Activated naive CD8-positive, alpha-beta T cell (primary cell): ENCODE data around the gene RDH13.

ENCODE experiments used
- H3K27ac Mint-ChIP-seq: one replicate; pipeline ENCODE4 v1.8.0; 2021; ENCODE audit warnings: mixed read lengths
- H3K27me3 Mint-ChIP-seq: one replicate; pipeline ENCODE4 v1.8.0; 2021; ENCODE audit warnings: mixed read lengths
- H3K36me3 Mint-ChIP-seq: one replicate; pipeline ENCODE4 v1.8.0; 2021; ENCODE audit warnings: mixed read lengths
- H3K4me1 Mint-ChIP-seq: one replicate; pipeline ENCODE4 v1.8.0; 2021; ENCODE audit warnings: low read depth, mixed read lengths
- H3K4me3 Mint-ChIP-seq: one replicate; pipeline ENCODE4 v1.8.0; 2021; ENCODE audit warnings: mild to moderate bottlenecking, mixed read lengths
- H3K9me3 Mint-ChIP-seq: one replicate; pipeline ENCODE4 v1.8.0; 2021; ENCODE audit warnings: low read depth, mixed read lengths

The RDH13 gene

GRCh38 chr19:55096061-55096701 lies 33.2 kb upstream of the RDH13 start:
- Mint-ChIP-seq H3K4me3 (no peak overlapping the region), H3K27ac (no peak overlapping the region), H3K36me3 (peaks cover 7% of the 10 kb centered on the region), H3K27me3 (no peaks in the 10 kb centered on the region), H3K9me3 (no peaks in the 10 kb centered on the region), H3K4me1 (no peaks in the 10 kb centered on the region)

GRCh38 chr19:55095260-55096060 lies 32.5 kb upstream of the RDH13 start:
- Mint-ChIP-seq H3K4me1 (no peaks in the 10 kb centered on the region), H3K9me3 (no peaks in the 10 kb centered on the region), H3K36me3 (peaks cover 7% of the 10 kb centered on the region), H3K27ac (no peak overlapping the region), H3K27me3 (no peaks in the 10 kb centered on the region), H3K4me3 (no peak overlapping the region)

DNA sequence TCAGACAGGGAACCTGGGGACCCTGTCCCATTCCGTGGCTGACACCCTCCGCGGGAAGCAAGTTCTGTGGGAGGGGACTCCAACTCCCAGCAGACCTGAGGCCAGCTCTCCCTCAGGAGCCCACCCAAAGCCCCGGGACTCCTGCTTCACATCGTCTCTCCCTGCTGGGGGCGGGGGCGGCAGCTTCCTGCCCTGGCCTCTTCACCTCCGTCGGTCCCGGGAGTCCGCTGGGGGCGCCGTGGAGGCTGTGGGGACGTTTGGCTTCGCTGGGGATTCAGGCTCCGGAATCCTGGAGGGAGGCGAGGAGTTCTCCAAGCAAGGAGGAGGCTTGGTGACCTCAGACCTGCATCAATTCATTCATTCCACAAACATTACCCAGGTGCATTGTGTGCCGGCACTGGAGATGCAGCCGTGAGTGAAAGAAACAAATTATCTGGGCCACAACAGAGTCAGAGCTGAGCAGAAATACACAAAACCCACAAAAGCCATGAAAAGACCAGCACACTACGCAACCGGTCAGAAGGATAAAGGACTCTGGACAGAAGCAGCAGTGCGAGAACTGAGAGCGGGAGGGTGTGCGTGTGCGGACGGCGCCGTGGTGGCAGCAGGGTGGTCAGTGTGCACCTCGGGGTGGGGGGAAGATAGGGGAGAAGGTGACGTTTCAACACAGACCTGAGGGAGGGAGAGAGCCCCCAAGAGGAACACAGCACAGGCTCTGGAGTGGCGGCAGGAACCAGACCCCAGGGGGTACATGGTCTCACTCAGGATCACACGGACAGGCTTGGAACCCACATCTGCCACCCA lies 31.7 kb upstream of the RDH13 start:
- H3K4me3 Mint-ChIP-seq = no peak overlapping the region
- H3K27me3 Mint-ChIP-seq = no peaks in the 10 kb centered on the region
- H3K27ac Mint-ChIP-seq = no peak overlapping the region
- H3K4me1 Mint-ChIP-seq = no peaks in the 10 kb centered on the region
- H3K36me3 Mint-ChIP-seq = peaks cover 3% of the 10 kb centered on the region
- no peaks in the 10 kb centered on the region for H3K9me3 Mint-ChIP-seq

GRCh38 chr19:55092423-55093318 lies 29.7 kb upstream of the RDH13 start:
- Mint-ChIP-seq H3K4me3 (no peak overlapping the region), H3K4me1 (peaks cover 13% of the 10 kb centered on the region), H3K9me3 (no peaks in the 10 kb centered on the region), H3K27ac (no peak overlapping the region), H3K36me3 (peaks cover 3% of the 10 kb centered on the region), H3K27me3 (peaks cover 8% of the 10 kb centered on the region)

DNA sequence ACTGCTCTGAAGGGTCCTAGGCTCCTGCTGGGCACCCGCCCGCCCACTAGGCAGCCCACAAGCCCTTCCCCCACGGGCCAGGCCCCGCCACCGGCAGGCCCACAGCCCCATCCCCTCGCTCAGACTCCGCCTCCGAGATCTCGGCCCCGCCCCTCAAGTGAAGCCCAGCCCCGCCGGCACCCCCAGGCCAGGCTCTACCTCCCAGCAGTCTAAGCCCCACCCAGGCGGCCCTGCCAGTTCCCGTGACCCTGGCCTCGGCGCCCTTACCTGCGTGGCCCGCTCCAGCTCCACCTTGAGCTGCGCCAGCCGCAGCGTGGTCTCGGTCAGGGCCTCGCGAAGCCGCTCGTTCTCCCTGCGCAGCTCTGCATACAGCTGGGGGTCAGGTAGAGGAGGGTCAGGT lies 29.0 kb upstream of the RDH13 start:
- H3K4me1 Mint-ChIP-seq = peaks cover 20% of the 10 kb centered on the region
- H3K9me3 Mint-ChIP-seq = no peaks in the 10 kb centered on the region
- H3K36me3 Mint-ChIP-seq = peaks cover 3% of the 10 kb centered on the region
- no peak overlapping the region for H3K27ac Mint-ChIP-seq
- no peak overlapping the region for H3K4me3 Mint-ChIP-seq
- peaks cover 12% of the 10 kb centered on the region for H3K27me3 Mint-ChIP-seq

GRCh38 chr19:55091126-55091910 lies 28.4 kb upstream of the RDH13 start:
- peaks cover 3% of the 10 kb centered on the region for H3K36me3 Mint-ChIP-seq
- peaks cover 22% of the 10 kb centered on the region for H3K4me1 Mint-ChIP-seq
- peaks cover 12% of the 10 kb centered on the region for H3K27me3 Mint-ChIP-seq
- H3K9me3 Mint-ChIP-seq = no peaks in the 10 kb centered on the region
- H3K4me3 Mint-ChIP-seq = no peak overlapping the region
- no peak overlapping the region for H3K27ac Mint-ChIP-seq

DNA sequence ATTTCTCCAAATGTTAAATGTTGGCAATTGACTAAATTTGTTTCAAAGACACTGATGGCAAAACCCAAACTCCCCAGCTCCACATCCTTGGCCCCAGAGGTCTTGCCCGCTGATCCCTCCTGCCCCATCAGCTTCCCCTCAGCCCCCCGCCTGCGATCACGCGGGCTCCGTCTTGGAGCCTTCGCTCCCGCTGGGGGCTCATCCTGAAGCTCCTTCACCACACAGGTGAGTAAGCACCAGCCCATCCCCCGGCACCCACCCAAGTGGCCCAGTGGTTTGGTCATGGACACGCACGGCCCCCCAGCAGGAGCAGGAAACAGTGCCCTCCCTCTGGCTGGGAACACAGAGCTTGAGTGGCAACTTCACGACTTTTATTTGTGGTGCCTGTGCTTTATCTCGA lies 27.6 kb upstream of the RDH13 start:
- Mint-ChIP-seq H3K27ac (no peak overlapping the region), H3K27me3 (peaks cover 15% of the 10 kb centered on the region)

DNA sequence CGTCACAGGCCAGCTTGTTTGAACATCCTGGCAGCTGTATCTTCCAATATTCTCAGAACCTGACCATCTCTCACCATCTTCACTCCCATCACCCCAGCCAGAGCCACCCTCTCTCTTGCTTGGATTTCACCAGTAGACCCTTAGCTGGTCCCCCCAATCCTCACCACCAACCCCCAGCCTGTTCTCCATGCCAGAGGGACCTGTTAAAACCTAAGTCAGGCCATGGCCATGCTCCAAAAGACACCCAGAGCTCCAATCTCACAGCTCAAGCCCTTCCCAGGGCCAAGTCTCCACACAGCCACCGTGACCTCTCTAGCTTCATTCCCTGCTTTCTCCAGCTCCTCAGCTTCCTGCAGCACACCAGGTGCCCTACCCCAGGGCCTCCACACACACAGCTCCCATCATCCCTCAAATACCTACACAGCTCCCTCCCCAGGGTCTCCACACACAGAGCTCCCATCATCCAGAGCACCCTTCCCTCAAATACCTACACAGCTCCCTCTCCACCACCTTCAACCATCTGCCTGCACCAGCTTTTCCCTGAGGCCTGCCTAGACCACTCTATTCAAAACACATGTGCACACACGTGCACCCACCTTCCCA lies 26.5 kb upstream of the RDH13 start:
- H3K4me3 Mint-ChIP-seq = no peak overlapping the region
- H3K4me1 Mint-ChIP-seq = peaks cover 22% of the 10 kb centered on the region
- H3K9me3 Mint-ChIP-seq = no peaks in the 10 kb centered on the region
- H3K36me3 Mint-ChIP-seq = no peaks in the 10 kb centered on the region
- H3K27ac Mint-ChIP-seq = no peak overlapping the region
- H3K27me3 Mint-ChIP-seq = peaks cover 19% of the 10 kb centered on the region

More for the DNA sequence above, 27.6 kb upstream of the RDH13 start:
- H3K4me1 Mint-ChIP-seq = peaks cover 22% of the 10 kb centered on the region
- H3K4me3 Mint-ChIP-seq = no peak overlapping the region
- H3K9me3 Mint-ChIP-seq = no peaks in the 10 kb centered on the region
- peaks cover 3% of the 10 kb centered on the region for H3K36me3 Mint-ChIP-seq

DNA sequence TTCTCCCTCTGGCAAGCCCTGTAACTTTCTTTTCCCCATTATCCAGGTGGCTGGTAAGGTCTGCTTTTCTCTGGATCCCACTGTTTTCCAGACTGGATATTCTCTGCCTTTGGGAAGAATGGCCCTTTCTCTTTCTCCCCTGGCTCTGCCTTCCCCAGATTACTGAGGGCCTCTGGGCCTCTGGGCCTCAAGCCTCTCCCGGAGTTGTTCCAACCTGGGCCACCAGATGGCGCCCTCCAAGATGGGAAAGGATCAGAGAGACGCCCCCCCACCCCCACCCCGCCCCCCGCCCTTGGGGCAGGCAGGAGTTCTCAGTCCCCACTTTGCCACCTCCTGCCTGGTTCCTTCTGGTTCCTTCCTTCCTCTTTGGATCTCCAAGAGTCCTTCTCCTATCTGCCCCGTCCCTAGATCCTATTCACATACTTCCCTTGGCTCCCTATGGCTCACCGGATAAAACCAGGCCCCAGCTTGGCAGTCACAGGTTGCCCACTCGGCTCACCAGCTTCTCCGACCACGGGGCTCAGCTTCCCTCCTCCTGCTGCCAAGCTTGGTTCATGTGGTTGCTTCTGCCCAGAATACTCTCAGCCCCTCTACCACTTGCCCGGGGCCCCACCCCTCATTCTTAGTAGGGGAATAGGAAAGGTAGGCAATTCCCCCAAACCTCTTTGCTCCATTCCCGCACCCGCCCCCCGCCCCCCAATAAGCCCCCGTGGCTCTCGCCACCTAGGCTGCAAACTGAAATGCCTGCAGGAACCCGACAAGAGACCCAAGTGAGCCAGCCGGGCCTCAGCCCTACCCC lies 25.8 kb upstream of the RDH13 start:
- Mint-ChIP-seq H3K27me3 (peaks cover 23% of the 10 kb centered on the region), H3K4me1 (peaks cover 22% of the 10 kb centered on the region), H3K9me3 (no peaks in the 10 kb centered on the region), H3K36me3 (no peaks in the 10 kb centered on the region), H3K27ac (no peak overlapping the region), H3K4me3 (peak overlapping the region; percentile 80)

GRCh38 chr19:55088021-55088451 lies 25.1 kb upstream of the RDH13 start:
- no peak overlapping the region for H3K27ac Mint-ChIP-seq
- H3K9me3 Mint-ChIP-seq = no peaks in the 10 kb centered on the region
- H3K27me3 Mint-ChIP-seq = peaks cover 25% of the 10 kb centered on the region
- H3K4me3 Mint-ChIP-seq = peak overlapping the region; percentile 80
- H3K4me1 Mint-ChIP-seq = peaks cover 22% of the 10 kb centered on the region
- H3K36me3 Mint-ChIP-seq = no peaks in the 10 kb centered on the region

DNA sequence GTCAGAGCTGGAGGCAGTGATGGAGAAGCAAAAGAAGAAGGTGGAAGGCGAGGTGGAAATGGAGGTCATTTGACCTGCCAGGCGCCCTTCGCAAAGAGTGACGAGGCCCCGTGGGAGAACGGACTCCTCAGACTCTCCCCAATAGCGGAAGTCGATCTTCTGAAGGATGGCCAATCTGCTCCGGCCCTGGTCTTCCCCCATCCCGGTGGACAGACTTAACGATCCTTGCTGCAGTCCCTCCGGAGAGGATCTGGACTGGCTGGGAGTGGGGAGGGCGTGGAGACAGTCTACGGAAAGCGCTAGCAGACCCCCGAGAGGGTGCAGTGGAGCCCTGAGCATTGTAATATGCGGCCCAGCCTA lies 24.6 kb upstream of the RDH13 start:
- peaks cover 27% of the 10 kb centered on the region for H3K27me3 Mint-ChIP-seq
- peaks cover 23% of the 10 kb centered on the region for H3K4me1 Mint-ChIP-seq
- no peaks in the 10 kb centered on the region for H3K9me3 Mint-ChIP-seq
- peak overlapping the region; percentile 80 for H3K4me3 Mint-ChIP-seq
- H3K36me3 Mint-ChIP-seq = no peaks in the 10 kb centered on the region
- no peak overlapping the region for H3K27ac Mint-ChIP-seq

DNA sequence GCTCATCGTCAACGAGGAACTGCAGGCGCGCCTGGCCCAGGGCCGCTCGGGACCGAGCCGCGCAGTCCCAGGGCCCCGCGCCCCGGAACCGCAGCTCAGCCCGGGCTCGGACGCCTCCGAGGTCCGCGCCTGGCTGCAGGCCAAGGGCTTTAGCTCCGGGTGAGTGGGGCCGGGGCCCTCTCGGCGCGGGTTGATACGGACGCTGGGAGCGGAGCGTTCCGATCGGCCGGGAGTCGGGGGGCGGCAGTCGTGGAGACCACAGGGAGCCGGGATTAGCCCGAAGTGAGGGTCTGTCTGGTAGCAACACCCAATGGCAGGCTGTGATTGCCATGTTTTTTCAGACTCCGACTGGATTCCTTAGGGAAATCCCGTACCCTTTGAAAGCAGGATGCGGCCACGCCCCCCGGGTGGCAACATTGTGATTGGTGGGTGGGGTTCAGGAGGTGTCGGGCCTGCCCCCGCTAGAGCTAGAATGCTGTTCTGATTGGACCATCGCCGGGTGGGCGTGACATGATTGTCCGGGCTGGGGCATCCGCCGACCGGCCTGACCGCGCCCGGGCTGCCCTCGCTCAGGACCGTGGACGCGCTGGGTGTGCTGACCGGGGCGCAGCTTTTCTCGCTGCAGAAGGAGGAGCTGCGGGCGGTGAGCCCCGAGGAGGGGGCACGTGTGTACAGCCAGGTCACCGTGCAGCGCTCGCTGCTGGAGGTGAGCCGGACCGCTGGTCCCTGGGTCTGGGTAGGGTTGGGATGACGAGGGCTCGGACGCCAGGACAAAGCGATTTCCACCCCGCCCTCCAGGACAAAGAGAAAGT lies 24.0 kb upstream of the RDH13 start:
- H3K4me3 Mint-ChIP-seq = peak overlapping the region; percentile 80
- no peak overlapping the region for H3K27ac Mint-ChIP-seq
- H3K4me1 Mint-ChIP-seq = peaks cover 25% of the 10 kb centered on the region
- H3K36me3 Mint-ChIP-seq = no peaks in the 10 kb centered on the region
- H3K9me3 Mint-ChIP-seq = no peaks in the 10 kb centered on the region
- peaks cover 28% of the 10 kb centered on the region for H3K27me3 Mint-ChIP-seq
